ENCODE measurements around the gene OSBPL5.

The OSBPL5 gene

DNA sequence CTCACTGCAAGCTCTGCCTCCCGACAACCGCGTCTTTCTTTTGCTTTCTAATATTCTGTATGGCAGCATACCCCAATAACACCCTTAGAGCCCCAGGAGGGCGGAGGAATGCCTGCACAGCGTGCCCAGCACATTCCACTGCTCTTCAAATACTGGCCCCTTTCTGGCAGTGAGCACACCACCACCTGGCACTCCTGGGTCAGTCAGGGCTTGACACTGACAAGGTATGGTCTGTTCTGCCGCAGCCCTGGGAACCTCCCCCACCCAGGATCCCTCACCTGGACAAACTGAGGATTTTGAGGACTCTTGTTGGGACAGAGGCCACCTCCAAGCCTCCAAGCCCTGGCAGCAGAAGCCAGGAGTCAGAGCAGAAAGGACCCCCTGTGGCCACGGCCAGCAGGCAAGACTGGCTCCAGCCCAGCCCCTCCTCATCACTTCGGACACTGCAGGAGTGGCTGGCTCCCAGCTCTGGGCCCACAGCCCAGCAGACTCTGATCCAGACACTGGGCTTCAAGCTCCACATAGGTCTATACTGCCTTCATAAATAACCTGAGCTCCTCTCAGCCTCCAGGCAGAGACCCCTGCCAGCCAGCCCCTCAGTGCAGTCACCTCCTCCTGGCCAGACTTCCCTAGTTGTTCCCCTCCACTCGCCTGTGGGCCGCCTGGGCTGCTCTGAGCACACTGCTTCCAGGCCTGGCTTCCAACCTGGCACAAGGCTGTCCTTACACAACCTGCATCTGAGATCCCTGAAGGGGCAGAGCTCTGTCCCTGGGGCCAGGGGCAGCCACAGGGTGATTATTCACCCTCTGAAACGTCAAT, 122.4 kb downstream of the OSBPL5 start:
- Mint-ChIP-seq H3K27ac (peak overlapping the region; percentile 49), H3K4me3 (no peak overlapping the region), H3K9me3 (no peaks in the 10 kb centered on the region), H3K27me3 (no peaks in the 10 kb centered on the region), H3K4me1 (peaks cover 22% of the 10 kb centered on the region), H3K36me3 (peaks cover 29% of the 10 kb centered on the region)
- ATAC-seq = no peak

DNA sequence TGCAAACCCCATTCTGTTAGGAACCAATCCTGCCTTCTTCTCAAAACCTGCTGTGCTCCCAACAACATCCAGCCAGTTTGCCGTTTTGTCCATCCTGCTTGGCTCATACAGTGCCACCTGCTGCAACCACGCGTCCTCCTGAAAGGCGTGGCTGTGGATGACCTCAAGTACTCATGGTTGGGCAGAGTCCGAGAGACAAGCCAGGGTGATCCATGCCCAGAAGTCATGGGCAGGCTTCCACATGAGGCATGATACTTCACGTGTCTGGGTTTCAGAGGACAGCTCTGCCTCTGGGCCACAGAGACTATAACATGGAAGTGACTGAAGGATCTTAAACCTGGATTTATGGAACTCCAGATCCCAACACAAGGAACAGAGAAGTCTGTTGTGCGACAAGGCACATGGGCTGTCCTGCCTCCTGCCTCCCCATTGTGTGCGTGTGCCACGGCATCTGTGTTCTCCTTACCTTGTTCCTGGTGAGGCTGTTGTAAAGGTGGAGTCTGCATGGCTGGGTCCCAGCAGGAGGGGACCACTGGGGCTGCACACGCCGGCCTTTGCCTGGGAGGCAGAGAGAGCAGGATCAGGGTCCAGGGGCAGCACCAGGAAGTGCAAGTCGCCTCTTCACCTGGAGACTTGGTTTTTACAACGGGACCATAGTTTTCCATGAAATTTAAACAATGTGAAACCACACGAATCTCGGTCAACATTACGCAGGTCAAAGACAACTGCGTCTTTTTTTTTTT, 123.2 kb downstream of the OSBPL5 start:
- Mint-ChIP-seq H3K27ac (peak overlapping the region; percentile 49), H3K9me3 (no peaks in the 10 kb centered on the region)
- ATAC-seq = no peak

DNA sequence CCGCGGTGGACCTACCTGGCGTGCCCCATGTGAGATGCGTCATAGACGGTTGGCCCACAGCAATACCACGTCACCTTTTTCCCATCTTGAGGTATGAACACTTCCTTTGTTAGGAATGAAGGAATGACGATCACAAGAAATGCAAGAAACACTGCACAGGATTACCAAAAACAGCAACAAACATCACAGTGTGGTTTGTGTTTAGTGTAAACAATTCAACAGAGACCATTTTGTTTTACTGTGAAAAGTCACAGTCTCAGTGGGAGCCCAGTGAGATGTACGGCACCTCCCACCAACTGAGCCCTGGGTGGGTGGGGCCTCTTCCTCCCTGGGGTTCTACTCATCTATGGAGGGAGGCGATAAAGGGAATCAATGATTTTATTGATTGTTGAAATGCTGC, 124.2 kb downstream of the OSBPL5 start:
- no peak overlapping the region for H3K27ac Mint-ChIP-seq
- H3K4me3 Mint-ChIP-seq = no peak overlapping the region
- ATAC-seq = no peak

More for the DNA sequence above, 123.2 kb downstream of the OSBPL5 start:
- peaks cover 37% of the 10 kb centered on the region for H3K36me3 Mint-ChIP-seq
- no peaks in the 10 kb centered on the region for H3K27me3 Mint-ChIP-seq
- H3K4me1 Mint-ChIP-seq = peaks cover 29% of the 10 kb centered on the region
- no peak overlapping the region for H3K4me3 Mint-ChIP-seq

DNA sequence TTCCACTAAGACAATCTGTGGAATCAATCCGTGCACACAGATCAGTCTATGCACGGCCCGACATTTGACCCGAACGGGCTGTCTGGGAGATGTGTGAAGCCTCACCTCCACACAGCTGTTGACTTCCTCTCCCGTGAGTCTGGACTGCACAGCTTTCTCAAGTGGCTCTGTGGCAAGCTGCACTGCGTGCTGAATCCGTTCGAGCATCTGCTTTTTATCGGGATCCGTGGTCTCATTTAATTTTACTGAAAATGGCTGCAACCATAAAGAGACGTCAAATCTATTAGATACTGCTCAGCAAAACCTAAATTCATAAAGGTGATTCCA, 127.2 kb downstream of the OSBPL5 start:
- Mint-ChIP-seq H3K27me3 (no peaks in the 10 kb centered on the region), H3K36me3 (peaks cover 53% of the 10 kb centered on the region), H3K4me1 (peaks cover 34% of the 10 kb centered on the region), H3K9me3 (no peaks in the 10 kb centered on the region), H3K4me3 (no peak overlapping the region), H3K27ac (no peak overlapping the region)
- no peak for ATAC-seq

More for the DNA sequence above, 124.2 kb downstream of the OSBPL5 start:
- H3K4me1 Mint-ChIP-seq = peaks cover 39% of the 10 kb centered on the region
- H3K27me3 Mint-ChIP-seq = no peaks in the 10 kb centered on the region
- peaks cover 47% of the 10 kb centered on the region for H3K36me3 Mint-ChIP-seq
- no peaks in the 10 kb centered on the region for H3K9me3 Mint-ChIP-seq

Measured in stimulated activated memory B cell treated with anti-CD40 and anti-IgM and Interleukin-4, amounts not matched to agents 10 μg/mL and 1 μg/mL and 100 μg/mL, for 72 hours (primary cell).